ENCODE data around the gene ADGB.

The ADGB gene

DNA sequence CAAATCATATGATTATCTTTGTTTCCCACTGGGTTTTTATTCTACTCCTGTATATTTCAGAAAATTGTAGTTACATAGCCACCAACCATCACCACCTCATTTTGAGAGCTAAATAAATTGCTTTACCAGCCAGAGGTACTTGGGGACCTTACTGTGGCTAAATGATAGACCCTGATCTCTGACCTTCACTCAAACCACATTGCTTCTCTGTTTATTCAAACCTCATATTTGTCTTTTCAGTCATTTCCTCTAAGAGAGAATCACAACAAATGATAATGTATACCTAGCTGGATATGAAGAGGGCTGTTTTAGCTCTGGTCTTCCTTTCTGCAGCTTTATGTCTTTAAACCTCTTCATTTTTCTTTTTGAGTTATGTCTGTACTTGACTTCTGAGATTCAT lies 142.8 kb downstream of the ADGB start:
- Histone ChIP-seq H3K4me1 (ENCODE audit: control insufficient read depth, insufficient read depth, low read length) (no peaks in the 10 kb centered on the region), H3K9ac (ENCODE audit: low read length in 2 of 2) (no peak overlapping the region), H3K36me3 (ENCODE audit: control insufficient read depth in 2 of 2, insufficient read depth in 2 of 2, low read length in 2 of 2) (no peaks in the 10 kb centered on the region), H3K27me3 (ENCODE audit: control insufficient read depth in 1 of 2, insufficient read depth in 2 of 2, low read length in 2 of 2) (no peaks in the 10 kb centered on the region), H3K27ac (ENCODE audit: low read length) (no peak overlapping the region), H3K4me3 (ENCODE audit: low read length in 2 of 2) (no peak overlapping the region), H3K9me3 (ENCODE audit: control insufficient read depth in 2 of 2, low read length in 2 of 2) (no peaks in the 10 kb centered on the region)

DNA sequence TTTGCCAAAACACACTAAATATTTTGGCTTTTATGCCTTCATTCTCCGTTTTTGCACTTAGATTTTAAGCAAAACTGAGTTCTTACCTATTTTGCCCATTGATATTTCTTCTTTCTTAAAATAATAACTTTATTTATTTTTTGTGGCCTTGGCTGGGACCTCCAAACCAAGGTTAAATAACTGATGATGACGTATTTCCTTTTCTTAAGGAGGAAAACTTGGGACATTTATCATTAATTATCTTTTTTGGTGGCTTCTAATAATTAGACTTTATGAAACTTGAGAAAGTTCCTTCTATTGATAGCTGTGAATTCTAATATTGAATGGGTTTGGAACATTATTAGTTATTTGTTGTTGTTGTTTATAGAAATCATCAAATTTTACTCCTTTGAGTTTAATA lies 154.5 kb downstream of the ADGB start:
- no peak overlapping the region for H3K9ac ChIP-seq (ENCODE audit: low read length in 2 of 2)
- no peak overlapping the region for H3K4me3 ChIP-seq (ENCODE audit: low read length in 2 of 2)
- no peak overlapping the region for H3K27ac ChIP-seq (ENCODE audit: low read length)
- H3K9me3 ChIP-seq (ENCODE audit: control insufficient read depth in 2 of 2, low read length in 2 of 2): peaks cover 0 to 3% of the 10 kb centered on the region in 2 donors
- H3K4me1 ChIP-seq (ENCODE audit: control insufficient read depth, insufficient read depth, low read length): no peaks in the 10 kb centered on the region
- H3K36me3 ChIP-seq (ENCODE audit: control insufficient read depth in 2 of 2, insufficient read depth in 2 of 2, low read length in 2 of 2): no peaks in the 10 kb centered on the region
- H3K27me3 ChIP-seq (ENCODE audit: control insufficient read depth in 1 of 2, insufficient read depth in 2 of 2, low read length in 2 of 2): no peaks in the 10 kb centered on the region

DNA sequence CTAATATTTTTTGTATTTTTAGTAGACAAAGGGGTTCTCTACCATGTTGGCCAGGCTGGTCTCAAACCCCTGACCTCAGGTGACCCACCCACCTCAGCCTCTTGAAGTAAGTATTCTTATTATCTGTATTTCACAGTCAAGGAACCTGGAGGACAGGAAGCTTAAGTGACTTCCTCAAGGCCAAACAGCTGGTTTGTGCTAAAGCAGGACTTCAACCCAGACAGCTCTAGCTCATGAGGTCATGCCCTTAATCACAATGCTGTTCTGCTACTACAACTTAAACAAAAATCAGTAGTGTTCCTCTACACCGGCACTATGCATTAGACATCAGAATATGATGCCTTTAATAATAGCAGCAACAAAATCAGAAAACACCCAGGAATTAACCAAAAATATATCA lies 168.9 kb downstream of the ADGB start:
- Histone ChIP-seq H3K9ac (ENCODE audit: low read length in 2 of 2) (no peak overlapping the region), H3K4me3 (ENCODE audit: low read length in 2 of 2) (no peak overlapping the region), H3K9me3 (ENCODE audit: control insufficient read depth in 2 of 2, low read length in 2 of 2) (no peaks in the 10 kb centered on the region), H3K27me3 (ENCODE audit: control insufficient read depth in 1 of 2, insufficient read depth in 2 of 2, low read length in 2 of 2) (no peaks in the 10 kb centered on the region), H3K27ac (ENCODE audit: low read length) (no peak overlapping the region), H3K36me3 (ENCODE audit: control insufficient read depth in 2 of 2, insufficient read depth in 2 of 2, low read length in 2 of 2) (no peaks in the 10 kb centered on the region), H3K4me1 (ENCODE audit: control insufficient read depth, insufficient read depth, low read length) (no peaks in the 10 kb centered on the region)

DNA sequence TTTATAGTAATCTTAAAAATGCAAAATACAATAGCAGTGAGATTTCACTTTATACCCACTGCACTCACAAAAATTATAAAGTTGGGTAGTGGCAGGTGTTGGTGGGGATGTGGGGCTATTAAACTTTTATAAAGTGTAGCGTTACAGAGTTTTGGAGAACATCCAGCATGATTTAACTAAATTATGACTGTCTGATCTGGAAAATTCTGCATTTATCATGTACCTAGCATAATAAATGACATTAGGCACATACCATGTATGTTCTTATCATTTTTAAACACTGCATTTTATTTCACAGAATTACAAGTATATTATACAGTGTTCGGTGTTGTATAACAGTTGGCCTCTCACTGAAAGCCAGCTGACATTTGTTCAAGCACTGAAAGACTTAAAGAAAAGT lies 169.9 kb downstream of the ADGB start:
- Histone ChIP-seq H3K9me3 (ENCODE audit: control insufficient read depth in 2 of 2, low read length in 2 of 2) (no peaks in the 10 kb centered on the region), H3K9ac (ENCODE audit: low read length in 2 of 2) (no peak overlapping the region), H3K4me1 (ENCODE audit: control insufficient read depth, insufficient read depth, low read length) (no peaks in the 10 kb centered on the region), H3K36me3 (ENCODE audit: control insufficient read depth in 2 of 2, insufficient read depth in 2 of 2, low read length in 2 of 2) (no peaks in the 10 kb centered on the region), H3K27me3 (ENCODE audit: control insufficient read depth in 1 of 2, insufficient read depth in 2 of 2, low read length in 2 of 2) (no peaks in the 10 kb centered on the region), H3K27ac (ENCODE audit: low read length) (no peak overlapping the region), H3K4me3 (ENCODE audit: low read length in 2 of 2) (no peak overlapping the region)

DNA sequence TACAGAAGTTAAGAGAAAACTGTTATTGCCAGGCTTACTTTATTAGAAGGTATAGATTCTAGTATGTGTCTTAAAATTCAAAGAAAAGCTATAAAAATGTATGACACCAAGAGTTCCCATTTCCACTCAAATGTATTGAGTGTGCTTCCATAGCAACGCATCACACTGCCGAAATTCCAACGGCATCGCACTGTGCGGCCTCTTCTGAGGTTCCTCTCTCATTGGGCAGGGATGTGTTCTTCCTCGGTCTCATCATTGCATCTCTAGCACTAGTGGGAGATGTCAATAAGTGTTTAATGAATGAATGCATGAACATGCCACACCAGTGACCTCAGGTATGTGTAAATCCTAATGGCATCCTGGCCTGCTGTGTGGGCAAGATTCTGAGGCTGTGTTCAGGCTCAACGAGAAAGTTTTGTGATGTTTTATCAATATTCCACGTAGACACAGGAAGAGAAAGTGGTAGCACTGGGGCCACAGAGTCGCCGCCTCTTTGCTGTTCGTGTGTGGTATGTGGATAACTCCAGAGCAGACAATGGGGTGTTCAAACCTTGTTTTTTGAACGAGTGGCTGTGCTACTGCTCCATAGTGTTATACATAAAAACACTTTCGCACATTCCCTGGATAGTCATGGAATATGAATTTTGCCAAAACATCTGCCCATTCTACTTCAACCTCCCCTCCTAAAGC lies 171.6 kb downstream of the ADGB start:
- no peaks in the 10 kb centered on the region for H3K9me3 ChIP-seq (ENCODE audit: control insufficient read depth in 2 of 2, low read length in 2 of 2)
- H3K4me1 ChIP-seq (ENCODE audit: control insufficient read depth, insufficient read depth, low read length): no peaks in the 10 kb centered on the region
- H3K27ac ChIP-seq (ENCODE audit: low read length): no peak overlapping the region
- no peaks in the 10 kb centered on the region for H3K27me3 ChIP-seq (ENCODE audit: control insufficient read depth in 1 of 2, insufficient read depth in 2 of 2, low read length in 2 of 2)
- H3K4me3 ChIP-seq (ENCODE audit: low read length in 2 of 2): no peak overlapping the region
- H3K9ac ChIP-seq (ENCODE audit: low read length in 2 of 2): no peak overlapping the region
- H3K36me3 ChIP-seq (ENCODE audit: control insufficient read depth in 2 of 2, insufficient read depth in 2 of 2, low read length in 2 of 2): no peaks in the 10 kb centered on the region

DNA sequence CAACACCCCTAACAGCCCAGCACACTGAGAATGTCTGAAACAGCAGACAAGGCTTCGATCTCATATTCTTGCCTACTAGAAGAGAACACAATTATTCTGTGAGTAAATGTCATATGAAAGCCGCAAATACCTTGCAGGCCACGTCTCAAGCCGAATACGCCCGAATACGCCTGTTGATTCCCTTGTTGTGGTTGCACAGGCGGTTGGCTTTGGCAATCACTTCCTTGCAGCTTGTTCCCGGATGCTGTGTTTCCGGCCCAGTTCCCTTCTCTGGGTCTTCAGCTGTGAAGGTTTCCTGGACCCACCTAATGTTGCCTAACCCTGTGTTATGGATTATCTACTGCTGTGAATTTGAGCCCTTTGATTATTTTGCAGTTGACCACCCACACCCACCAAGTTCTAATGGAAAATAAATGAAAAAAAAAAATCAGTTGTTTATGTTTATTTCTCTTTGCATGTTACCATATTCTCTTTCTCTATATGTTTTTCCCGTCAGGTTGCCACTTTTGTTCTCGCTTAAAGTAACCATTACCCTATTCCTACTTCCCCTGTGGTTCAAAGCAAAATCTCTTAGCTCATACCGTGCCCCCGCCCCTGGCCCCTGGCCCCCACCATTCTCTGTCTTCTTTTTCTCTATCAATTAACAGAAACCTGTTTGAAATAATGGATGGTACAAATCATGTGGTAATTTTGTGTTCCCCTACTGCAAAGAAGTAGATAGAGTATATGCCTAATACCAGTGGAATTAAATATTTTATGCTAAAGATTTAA lies 172.4 kb downstream of the ADGB start:
- Histone ChIP-seq H3K4me1 (ENCODE audit: control insufficient read depth, insufficient read depth, low read length) (no peaks in the 10 kb centered on the region), H3K36me3 (ENCODE audit: control insufficient read depth in 2 of 2, insufficient read depth in 2 of 2, low read length in 2 of 2) (no peaks in the 10 kb centered on the region), H3K27me3 (ENCODE audit: control insufficient read depth in 1 of 2, insufficient read depth in 2 of 2, low read length in 2 of 2) (no peaks in the 10 kb centered on the region), H3K9ac (ENCODE audit: low read length in 2 of 2) (no peak overlapping the region), H3K27ac (ENCODE audit: low read length) (no peak overlapping the region), H3K4me3 (ENCODE audit: low read length in 2 of 2) (no peak overlapping the region), H3K9me3 (ENCODE audit: control insufficient read depth in 2 of 2, low read length in 2 of 2) (no peaks in the 10 kb centered on the region)

DNA sequence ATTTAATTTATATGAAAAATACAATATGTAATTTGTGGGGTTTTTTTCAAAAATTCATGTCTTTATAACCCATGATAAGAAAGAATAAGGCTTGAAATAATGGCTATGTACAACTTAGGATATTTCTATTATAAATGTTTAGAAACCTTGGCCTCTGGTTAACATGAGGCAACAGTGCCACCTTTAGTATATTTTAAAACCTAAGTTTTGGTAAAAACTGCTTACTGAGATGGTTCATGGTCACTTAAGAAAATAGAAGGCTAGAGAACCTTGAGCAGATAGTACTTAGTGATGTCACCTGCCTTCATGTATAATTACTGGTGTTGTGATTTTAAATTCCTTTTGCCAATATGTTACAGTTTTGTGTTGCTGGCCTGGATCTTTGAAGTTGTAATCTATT lies 176.4 kb downstream of the ADGB start:
- Histone ChIP-seq H3K9me3 (ENCODE audit: control insufficient read depth in 2 of 2, low read length in 2 of 2) (no peaks in the 10 kb centered on the region), H3K36me3 (ENCODE audit: control insufficient read depth in 2 of 2, insufficient read depth in 2 of 2, low read length in 2 of 2) (no peaks in the 10 kb centered on the region), H3K27ac (ENCODE audit: low read length) (no peak overlapping the region), H3K9ac (ENCODE audit: low read length in 2 of 2) (no peak overlapping the region), H3K27me3 (ENCODE audit: control insufficient read depth in 1 of 2, insufficient read depth in 2 of 2, low read length in 2 of 2) (no peaks in the 10 kb centered on the region), H3K4me3 (ENCODE audit: low read length in 2 of 2) (no peak overlapping the region), H3K4me1 (ENCODE audit: control insufficient read depth, insufficient read depth, low read length) (no peaks in the 10 kb centered on the region)

DNA sequence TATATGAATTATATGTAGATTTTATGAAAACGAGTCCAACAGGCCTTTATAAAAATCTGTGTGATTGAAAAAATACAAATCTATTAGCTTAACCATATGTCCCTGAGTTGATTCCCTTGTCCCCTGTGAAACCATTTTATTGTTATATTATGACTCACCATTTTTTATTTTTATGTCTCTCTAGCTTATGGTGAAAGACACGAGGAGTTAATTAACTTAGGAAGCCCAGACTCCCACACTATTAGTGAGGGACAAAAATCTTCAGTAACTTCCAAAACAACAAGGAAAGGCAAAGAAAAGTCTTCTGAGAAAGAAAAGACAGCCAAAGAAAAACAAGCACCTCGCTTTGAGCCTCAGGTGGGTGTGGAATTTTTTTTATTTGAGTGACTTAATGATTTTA lies 183.1 kb downstream of the ADGB start:
- no peaks in the 10 kb centered on the region for H3K4me1 ChIP-seq (ENCODE audit: control insufficient read depth, insufficient read depth, low read length)
- no peak overlapping the region for H3K9ac ChIP-seq (ENCODE audit: low read length in 2 of 2)
- no peaks in the 10 kb centered on the region for H3K9me3 ChIP-seq (ENCODE audit: control insufficient read depth in 2 of 2, low read length in 2 of 2)
- H3K27me3 ChIP-seq (ENCODE audit: control insufficient read depth in 1 of 2, insufficient read depth in 2 of 2, low read length in 2 of 2): no peaks in the 10 kb centered on the region
- H3K4me3 ChIP-seq (ENCODE audit: low read length in 2 of 2): no peak overlapping the region
- no peak overlapping the region for H3K27ac ChIP-seq (ENCODE audit: low read length)
- no peaks in the 10 kb centered on the region for H3K36me3 ChIP-seq (ENCODE audit: control insufficient read depth in 2 of 2, insufficient read depth in 2 of 2, low read length in 2 of 2)

DNA sequence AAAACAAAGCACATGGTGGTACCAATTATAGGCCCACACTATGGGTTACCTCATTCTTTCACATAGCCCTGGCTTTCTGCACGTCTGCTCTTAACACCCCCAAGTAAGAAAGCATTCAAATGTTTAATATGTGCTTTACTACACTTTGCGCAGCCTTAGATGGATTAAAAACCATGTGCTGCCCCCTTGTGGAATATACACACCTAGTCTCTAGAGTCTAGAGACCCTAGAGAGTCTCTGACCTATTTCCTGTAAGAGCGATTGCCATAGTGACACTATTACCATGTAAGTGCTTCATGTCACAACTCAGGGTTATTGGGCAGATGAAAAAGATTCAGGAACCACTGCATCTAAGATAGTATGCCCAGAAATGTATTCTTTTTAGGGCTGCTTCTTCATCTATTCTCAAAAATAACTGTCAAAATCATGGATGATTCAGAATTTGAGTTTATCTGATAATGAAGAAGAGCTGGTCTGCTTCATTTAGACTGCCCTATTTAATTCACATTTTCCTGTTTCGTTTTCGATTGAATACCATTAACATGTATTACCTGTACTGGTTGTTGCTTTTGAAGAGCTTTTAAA lies 186.3 kb downstream of the ADGB start:
- no peaks in the 10 kb centered on the region for H3K9me3 ChIP-seq (ENCODE audit: control insufficient read depth in 2 of 2, low read length in 2 of 2)
- no peak overlapping the region for H3K4me3 ChIP-seq (ENCODE audit: low read length in 2 of 2)
- no peaks in the 10 kb centered on the region for H3K4me1 ChIP-seq (ENCODE audit: control insufficient read depth, insufficient read depth, low read length)
- no peak overlapping the region for H3K27ac ChIP-seq (ENCODE audit: low read length)
- H3K27me3 ChIP-seq (ENCODE audit: control insufficient read depth in 1 of 2, insufficient read depth in 2 of 2, low read length in 2 of 2): no peaks in the 10 kb centered on the region
- no peaks in the 10 kb centered on the region for H3K36me3 ChIP-seq (ENCODE audit: control insufficient read depth in 2 of 2, insufficient read depth in 2 of 2, low read length in 2 of 2)
- H3K9ac ChIP-seq (ENCODE audit: low read length in 2 of 2): no peak overlapping the region

DNA sequence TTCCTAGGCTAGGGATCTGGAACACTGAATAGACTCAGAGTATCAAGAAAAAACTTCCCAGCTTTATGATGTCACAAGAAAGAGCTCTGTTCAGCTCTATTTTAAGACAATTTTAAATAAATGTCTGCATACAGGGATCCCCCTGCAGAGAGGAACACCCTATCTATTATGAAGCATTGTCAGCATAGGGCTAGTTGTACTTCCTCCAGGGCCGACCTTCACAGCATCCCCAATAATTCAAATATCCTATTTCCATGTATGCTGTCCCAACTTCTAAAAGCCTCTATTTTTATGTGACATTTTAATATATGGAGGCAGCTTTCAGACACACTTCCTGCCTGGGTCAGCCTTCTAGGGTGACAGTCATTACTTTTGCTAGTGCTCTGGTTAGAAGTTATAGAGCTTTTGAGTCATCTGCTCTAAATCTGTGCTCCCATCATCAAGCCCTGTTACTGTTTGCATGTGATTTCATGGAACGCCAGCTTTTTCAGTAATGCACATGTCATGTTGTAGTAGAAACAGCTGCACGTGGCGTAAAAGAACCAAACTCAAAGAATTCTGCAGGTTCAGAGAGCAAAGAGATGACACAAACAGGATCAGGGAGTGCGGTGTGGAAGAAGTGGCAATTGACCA lies 189.2 kb downstream of the ADGB start:
- no peaks in the 10 kb centered on the region for H3K4me1 ChIP-seq (ENCODE audit: control insufficient read depth, insufficient read depth, low read length)
- no peaks in the 10 kb centered on the region for H3K36me3 ChIP-seq (ENCODE audit: control insufficient read depth in 2 of 2, insufficient read depth in 2 of 2, low read length in 2 of 2)
- no peak overlapping the region for H3K9ac ChIP-seq (ENCODE audit: low read length in 2 of 2)
- H3K27ac ChIP-seq (ENCODE audit: low read length): no peak overlapping the region
- H3K4me3 ChIP-seq (ENCODE audit: low read length in 2 of 2): no peak overlapping the region
- H3K27me3 ChIP-seq (ENCODE audit: control insufficient read depth in 1 of 2, insufficient read depth in 2 of 2, low read length in 2 of 2): no peaks in the 10 kb centered on the region
- peaks cover 0 to 3% of the 10 kb centered on the region in 2 donors for H3K9me3 ChIP-seq (ENCODE audit: control insufficient read depth in 2 of 2, low read length in 2 of 2)
